HCT116 (cell line): ENCODE measurements around the gene NEK11. TPM values are rescaled to one million over a fixed set of nuclear protein-coding genes. Genes with fewer than 3 reads are reported as not detected.

Experiments used
- ATAC-seq: fragments of 200-7000 bp; cut with Tn5 transposase; 2 replicates; pipeline ENCODE4 v1.9.1; 2020; ENCODE audit warnings: mild to moderate bottlenecking, moderate library complexity
- BruUV-seq: library from RNA; stranded (reverse); fragments of 400-500 nt; replicated peaks from 2 replicates; lab custom pipeline; 2021; lab: Mats Ljungman, UMichigan
- CTCF ChIA-PET: fragments of 300-600 bp; sonication (Branson Sonifier 250); formaldehyde crosslinking; loops from one replicate; lab custom pipeline; 2021; ENCODE audit warnings: antibody characterized with exemption; lab: Charles Lee
- POLR2A ChIA-PET: fragments of 300-600, 350-600 bp; sonication (Branson Sonifier 250); formaldehyde crosslinking; loops from one replicate; lab custom pipeline; 2021; ENCODE audit warnings: antibody characterized with exemption; lab: Charles Lee
- RAD21 ChIA-PET, 2 experiments: fragments of 300-600 bp; sonication (Branson Sonifier 250); formaldehyde crosslinking; loops; one replicate each; lab custom pipeline; 2023; ENCODE audit warnings: low total read pairs in 2 of 2; ENCODE audit not compliant: uncharacterized antibody in 2 of 2, unreplicated experiment in 2 of 2, low non-redundant PET in 1 of 2; lab: Charles Lee
- DNase-seq: peaks from one replicate; pipeline ENCODE4 v3.0.0-alpha.2; 2010; ENCODE audit warnings: low read depth, low spot score
- H2AFZ ChIP-seq: fragments of 200-600 bp; shearing (Covaris generic), sonication (generic); 2 replicates; pipeline ENCODE4 v1.6.1; 2017; ENCODE audit warnings: low read depth, mixed run types, mixed read lengths, antibody characterized with exemption, low read length; ENCODE audit not compliant: poor library complexity, severe bottlenecking
- H3K27ac ChIP-seq: 2 replicates; pipeline ENCODE4 v1.5.1; 2012; ENCODE audit warnings: low read depth, low read length
- H3K27me3 ChIP-seq: fragments of 200-600 bp; sonication (generic); 2 replicates; pipeline ENCODE4 v1.6.1; 2016; ENCODE audit warnings: mixed run types, low read length, mixed read lengths; ENCODE audit not compliant: insufficient read depth
- H3K36me3 ChIP-seq, 2 experiments: fragments of 200-500 bp in 1 of 2; fragments of 200-600 bp in 1 of 2; sonication (Bioruptor generic) in 1 of 2; sonication (generic) in 1 of 2; 2 replicates each; pipeline versions ENCODE4 v1.5.1 to v1.6.1; 2014 to 2016; ENCODE audit warnings: low read length in 2 of 2, inconsistent platforms in 1 of 2, mixed read lengths in 1 of 2, mixed run types in 1 of 2; ENCODE audit not compliant: insufficient read depth in 2 of 2, control insufficient read depth in 1 of 2
- H3K4me1 ChIP-seq, 2 experiments: fragments of 200-600 bp in 1 of 2; sonication (generic) in 1 of 2; 2 replicates each; pipeline versions ENCODE4 v1.5.1 to v1.6.1; 2012 to 2017; ENCODE audit warnings: low read length in 2 of 2, inconsistent platforms in 1 of 2, mild to moderate bottlenecking in 1 of 2, mixed read lengths in 1 of 2, mixed run types in 1 of 2, moderate library complexity in 1 of 2; ENCODE audit not compliant: insufficient read depth in 2 of 2, control insufficient read depth in 1 of 2
- H3K4me2 ChIP-seq: fragments of 200-600 bp; sonication (generic); 2 replicates; pipeline ENCODE4 v1.6.1; 2017; ENCODE audit warnings: mixed run types, low read length, mixed read lengths
- H3K4me3 ChIP-seq, 2 experiments: fragments of 200-600 bp in 1 of 2; sonication (generic) in 1 of 2; replicated peaks in 1 of 2; 2 replicates each; pipeline ENCODE4 v1.5.1; 2011 to 2016; ENCODE audit warnings: low read length in 2 of 2, control low read depth in 1 of 2, low read depth in 1 of 2, mild to moderate bottlenecking in 1 of 2, mixed read lengths in 1 of 2, mixed run types in 1 of 2
- H3K79me2 ChIP-seq: fragments of 200-600 bp; sonication (generic); 2 replicates; pipeline ENCODE4 v1.6.1; 2017; ENCODE audit warnings: mild to moderate bottlenecking, mixed run types, low read length, moderate library complexity, mixed read lengths; ENCODE audit not compliant: insufficient read depth
- H3K9ac ChIP-seq: fragments of 200-600 bp; sonication (generic); 2 replicates; pipeline ENCODE4 v1.6.1; 2016; ENCODE audit warnings: low read length, mixed read lengths
- H3K9me2 ChIP-seq: fragments of 200-600 bp; sonication (generic), shearing (Covaris generic); 2 replicates; pipeline ENCODE4 v1.6.1; 2017; ENCODE audit warnings: mixed run types, mild to moderate bottlenecking, moderate library complexity; ENCODE audit not compliant: insufficient read depth
- H3K9me3 ChIP-seq, 2 experiments: fragments of 200-500 bp in 1 of 2; fragments of 200-600 bp in 1 of 2; sonication (Bioruptor generic) in 1 of 2; sonication (generic) in 1 of 2; 2 replicates each; pipeline ENCODE4 v1.6.1; 2014 to 2017; ENCODE audit warnings: low read length in 2 of 2, mixed read lengths in 2 of 2, inconsistent platforms in 1 of 2, low read depth in 1 of 2, mild to moderate bottlenecking in 1 of 2, mixed run types in 1 of 2, moderate library complexity in 1 of 2; ENCODE audit not compliant: control insufficient read depth in 1 of 2, insufficient read depth in 1 of 2
- H4K20me1 ChIP-seq: fragments of 200-600 bp; sonication (generic), shearing (Covaris generic); 2 replicates; pipeline ENCODE4 v1.6.1; 2017; ENCODE audit warnings: mixed run types, mild to moderate bottlenecking, moderate library complexity; ENCODE audit not compliant: insufficient read depth
- ATF3 ChIP-seq: IDR thresholded peaks from 2 replicates; pipeline ENCODE4 v1.6.1; 2012
- CBX3 ChIP-seq: IDR thresholded peaks from 2 replicates; pipeline ENCODE4 v1.6.1; 2012; ENCODE audit warnings: low read depth
- CEBPB ChIP-seq: IDR thresholded peaks from 2 replicates; pipeline ENCODE4 v1.6.1; 2012; ENCODE audit warnings: low read depth
- CTCF ChIP-seq, 3 experiments: fragments of 200-600 bp in 1 of 3; sonication (generic) in 1 of 3; IDR thresholded peaks in 2 of 3; conservative IDR thresholded peaks in 1 of 3; 2 replicates each; pipeline ENCODE4 v1.5.1; 2012 to 2017; ENCODE audit warnings: low read depth in 2 of 3, low read length in 2 of 3, antibody characterized with exemption in 1 of 3, borderline replicate concordance in 1 of 3, control low read depth in 1 of 3, mild to moderate bottlenecking in 1 of 3, mixed read lengths in 1 of 3, mixed run types in 1 of 3, moderate library complexity in 1 of 3; ENCODE audit not compliant: insufficient read depth in 1 of 3
- EGR1 ChIP-seq: IDR thresholded peaks from 2 replicates; pipeline ENCODE4 v1.6.1; 2012; ENCODE audit warnings: low read depth
- ELF1 ChIP-seq: IDR thresholded peaks from 2 replicates; pipeline ENCODE4 v1.6.1; 2012; ENCODE audit warnings: low read depth, borderline replicate concordance
- EZH2 ChIP-seq: fragments of 200-600 bp; sonication (generic); IDR thresholded peaks from 2 replicates; pipeline ENCODE4 v1.6.1; 2017; ENCODE audit warnings: antibody characterized with exemption, mixed run types
- EZH2phosphoT487 ChIP-seq: fragments of 200-600 bp; IDR thresholded peaks from 2 replicates; pipeline ENCODE4 v1.6.1; 2018; ENCODE audit warnings: antibody characterized with exemption, borderline replicate concordance
- FOSL1 ChIP-seq: IDR thresholded peaks from 2 replicates; pipeline ENCODE4 v1.6.1; 2012; ENCODE audit warnings: low read depth
- JUND ChIP-seq: IDR thresholded peaks from 2 replicates; pipeline ENCODE4 v1.6.1; 2012
- MAX ChIP-seq: IDR thresholded peaks from 2 replicates; pipeline ENCODE4 v1.6.1; 2012
- POLR2A ChIP-seq: IDR thresholded peaks from 2 replicates; pipeline ENCODE4 v1.7.0; 2011; ENCODE audit warnings: borderline replicate concordance; ENCODE audit not compliant: insufficient read depth, insufficient read length; ENCODE audit errors: extremely low read depth
- POLR2AphosphoS5 ChIP-seq: IDR thresholded peaks from 2 replicates; pipeline ENCODE4 v1.6.1; 2011; ENCODE audit warnings: mild to moderate bottlenecking, low read depth, low read length, moderate library complexity
- RAD21 ChIP-seq: IDR thresholded peaks from 2 replicates; pipeline ENCODE4 v1.6.1; 2012; ENCODE audit warnings: low read depth, mild to moderate bottlenecking
- SIN3A ChIP-seq: IDR thresholded peaks from 2 replicates; pipeline ENCODE4 v1.6.1; 2012; ENCODE audit warnings: low read depth
- SP1 ChIP-seq: IDR thresholded peaks from 2 replicates; pipeline ENCODE4 v1.6.1; 2012; ENCODE audit warnings: low read depth
- SRF ChIP-seq: IDR thresholded peaks from 2 replicates; pipeline ENCODE4 v1.6.1; 2012; ENCODE audit warnings: low read depth
- TCF7L2 ChIP-seq: IDR thresholded peaks from 2 replicates; pipeline ENCODE4 v1.7.0; 2011; ENCODE audit warnings: borderline replicate concordance, inconsistent platforms; ENCODE audit not compliant: insufficient read depth, insufficient read length; ENCODE audit errors: extremely low read depth
- YY1 ChIP-seq: IDR thresholded peaks from 2 replicates; pipeline ENCODE4 v1.6.1; 2011; ENCODE audit warnings: low read length, low read depth, moderate library complexity, mild to moderate bottlenecking; ENCODE audit not compliant: insufficient replicate concordance; ENCODE audit errors: extremely low read depth
- intact Hi-C: fragments of 100-400 bp; cut with micrococcal nuclease; formaldehyde crosslinking; loops from 2 replicates; pipeline ENCODE4 v1.10.0; 2022
- total RNA-seq: library from RNA; stranded (reverse); gene quantifications from one replicate; pipeline ENCODE4 v1.2.1, GENCODE V29; 2021; ENCODE audit not compliant: unreplicated experiment
- TF ChIP-seq, protein P1 (sequence below): IDR thresholded peaks from 2 replicates; pipeline ENCODE4 v1.6.1; 2012; ENCODE audit warnings: low read depth

Gene NEK11
- total RNA-seq, 1 experiment from 2014 or later: 3.1 TPM

DNA sequence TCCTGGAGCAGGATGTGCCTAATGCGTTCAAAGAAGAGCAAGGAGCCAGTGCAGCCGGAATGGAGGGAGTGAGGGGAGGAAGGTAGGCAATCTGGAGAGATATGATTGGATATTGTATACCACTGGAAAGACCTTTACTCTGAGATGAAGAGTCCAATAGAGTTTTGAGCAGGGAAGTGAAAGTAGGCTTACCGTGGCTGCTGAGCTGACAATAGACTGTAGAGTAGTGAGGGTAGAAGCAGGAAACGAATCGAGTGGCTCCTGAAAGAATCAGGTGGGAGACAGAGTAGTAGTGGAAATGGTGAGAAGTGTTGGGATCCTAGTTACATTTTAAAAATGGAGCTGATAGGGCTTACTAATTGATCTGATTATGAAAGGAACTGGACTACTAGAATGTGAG lies 303.1 kb downstream of the NEK11 start:
- CTCF ChIA-PET: no interaction called here
- Histone ChIP-seq H3K79me2 (no peaks in the 10 kb centered on the region), H3K4me1 (peaks cover 3 to 10% of the 10 kb centered on the region in 2 experiments; a peak in 3 of 4 replicates), H3K27ac (no peak overlapping the region), H3K36me3 (no peaks in the 10 kb centered on the region), H4K20me1 (no peaks in the 10 kb centered on the region), H3K4me3 (no peak overlapping the region), H3K9ac (no peak overlapping the region), H3K9me2 (no peaks in the 10 kb centered on the region), H2AFZ (no peak overlapping the region), H3K9me3 (no peaks in the 10 kb centered on the region), H3K27me3 (no peaks in the 10 kb centered on the region), H3K4me2 (no peak overlapping the region)
- RAD21 ChIA-PET: no interaction called here
- DNase-seq (no peak), ATAC-seq (no peak)
- BruUV-seq: no TSS peak
- no peak for TF ChIP-seq JUND
- no peak for TF ChIP-seq EGR1
- TF ChIP-seq SRF: no peak
- TF ChIP-seq EZH2phosphoT487: no peak
- no peak for TF ChIP-seq ATF3
- no peak for TF ChIP-seq SIN3A
- no peak for TF ChIP-seq YY1
- no peak for TF ChIP-seq SP1
- TF ChIP-seq EZH2: no peak
- no peak for TF ChIP-seq CEBPB
- no peak for TF ChIP-seq POLR2AphosphoS5
- TF ChIP-seq POLR2A: no peak
- TF ChIP-seq FOSL1: no peak
- no peak for TF ChIP-seq ELF1
- TF ChIP-seq CBX3: no peak
- TF ChIP-seq, protein P1, sequence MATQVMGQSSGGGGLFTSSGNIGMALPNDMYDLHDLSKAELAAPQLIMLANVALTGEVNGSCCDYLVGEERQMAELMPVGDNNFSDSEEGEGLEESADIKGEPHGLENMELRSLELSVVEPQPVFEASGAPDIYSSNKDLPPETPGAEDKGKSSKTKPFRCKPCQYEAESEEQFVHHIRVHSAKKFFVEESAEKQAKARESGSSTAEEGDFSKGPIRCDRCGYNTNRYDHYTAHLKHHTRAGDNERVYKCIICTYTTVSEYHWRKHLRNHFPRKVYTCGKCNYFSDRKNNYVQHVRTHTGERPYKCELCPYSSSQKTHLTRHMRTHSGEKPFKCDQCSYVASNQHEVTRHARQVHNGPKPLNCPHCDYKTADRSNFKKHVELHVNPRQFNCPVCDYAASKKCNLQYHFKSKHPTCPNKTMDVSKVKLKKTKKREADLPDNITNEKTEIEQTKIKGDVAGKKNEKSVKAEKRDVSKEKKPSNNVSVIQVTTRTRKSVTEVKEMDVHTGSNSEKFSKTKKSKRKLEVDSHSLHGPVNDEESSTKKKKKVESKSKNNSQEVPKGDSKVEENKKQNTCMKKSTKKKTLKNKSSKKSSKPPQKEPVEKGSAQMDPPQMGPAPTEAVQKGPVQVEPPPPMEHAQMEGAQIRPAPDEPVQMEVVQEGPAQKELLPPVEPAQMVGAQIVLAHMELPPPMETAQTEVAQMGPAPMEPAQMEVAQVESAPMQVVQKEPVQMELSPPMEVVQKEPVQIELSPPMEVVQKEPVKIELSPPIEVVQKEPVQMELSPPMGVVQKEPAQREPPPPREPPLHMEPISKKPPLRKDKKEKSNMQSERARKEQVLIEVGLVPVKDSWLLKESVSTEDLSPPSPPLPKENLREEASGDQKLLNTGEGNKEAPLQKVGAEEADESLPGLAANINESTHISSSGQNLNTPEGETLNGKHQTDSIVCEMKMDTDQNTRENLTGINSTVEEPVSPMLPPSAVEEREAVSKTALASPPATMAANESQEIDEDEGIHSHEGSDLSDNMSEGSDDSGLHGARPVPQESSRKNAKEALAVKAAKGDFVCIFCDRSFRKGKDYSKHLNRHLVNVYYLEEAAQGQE: no peak
- TF ChIP-seq MAX: no peak
- TF ChIP-seq TCF7L2: no peak
- no peak for TF ChIP-seq RAD21
- no peak for TF ChIP-seq CTCF (IDR thresholded peaks at IDR 0.05 in 2 of 3, conservative IDR thresholded peaks at IDR 0.05 in 1 of 3; ENCODE audit: borderline replicate concordance in 1 of 3, insufficient read depth in 1 of 3, low read depth in 2 of 3, low read length in 2 of 3)
- intact Hi-C loops: no loop called here
- POLR2A ChIA-PET: no interaction called here
